A549 treated with GW870086 at 1 μM for 4 hours (cell line): ENCODE data around the gene C19orf67. TPM values are rescaled to one million over a fixed set of nuclear protein-coding genes. Genes with fewer than 3 reads are reported as not detected.

Experiments used
- total RNA-seq: library from RNA; stranded (reverse); fragments of 200-300 nt; extraction: Qiagen RNA extraction; gene quantifications from 5 replicates; pipeline ENCODE4 v1.2.3, GENCODE V29; 2022; ENCODE audit warnings: low read depth

Gene C19orf67
- total RNA-seq, result not detected in 5 replicates

DNA sequence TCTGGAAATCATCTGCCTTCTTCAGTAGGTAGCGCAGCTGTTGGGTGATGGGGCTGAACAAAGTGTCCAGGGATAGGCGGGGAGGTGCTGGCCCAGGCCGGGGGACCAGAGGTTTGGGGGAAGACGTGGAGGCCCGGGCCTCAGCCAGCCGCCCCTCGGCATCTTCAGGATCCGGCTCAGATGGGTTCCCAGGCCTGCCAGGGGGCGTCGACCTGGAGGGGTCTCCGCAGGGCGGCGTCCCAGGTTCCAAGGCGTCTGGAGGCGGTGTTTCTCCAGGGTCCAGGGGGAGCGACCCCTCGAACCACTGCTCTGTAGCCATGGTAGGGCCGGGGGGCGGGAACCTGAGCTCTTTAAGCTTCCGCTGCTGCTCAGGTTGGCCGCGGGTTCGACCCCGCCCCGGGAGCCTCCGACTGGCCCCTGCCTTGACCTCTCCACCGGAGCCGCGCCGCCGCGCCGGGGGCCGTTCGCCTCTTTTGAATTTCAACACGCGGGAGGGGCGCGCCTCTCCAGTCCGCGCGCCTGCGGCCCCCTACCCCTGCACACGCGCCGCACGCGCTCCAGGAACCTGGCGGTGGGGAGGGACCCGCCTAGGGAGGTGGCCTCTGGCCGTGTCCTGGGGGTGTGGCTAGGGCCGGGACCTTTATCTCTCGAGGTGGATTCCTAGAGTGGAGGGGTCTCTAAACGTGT is at the start of gene C19orf67:
TSS of gene C19orf67 (minus strand) at position 475 of the 687 bp plus-strand sequence. CDS start at position 319, 156 bp downstream.

DNA sequence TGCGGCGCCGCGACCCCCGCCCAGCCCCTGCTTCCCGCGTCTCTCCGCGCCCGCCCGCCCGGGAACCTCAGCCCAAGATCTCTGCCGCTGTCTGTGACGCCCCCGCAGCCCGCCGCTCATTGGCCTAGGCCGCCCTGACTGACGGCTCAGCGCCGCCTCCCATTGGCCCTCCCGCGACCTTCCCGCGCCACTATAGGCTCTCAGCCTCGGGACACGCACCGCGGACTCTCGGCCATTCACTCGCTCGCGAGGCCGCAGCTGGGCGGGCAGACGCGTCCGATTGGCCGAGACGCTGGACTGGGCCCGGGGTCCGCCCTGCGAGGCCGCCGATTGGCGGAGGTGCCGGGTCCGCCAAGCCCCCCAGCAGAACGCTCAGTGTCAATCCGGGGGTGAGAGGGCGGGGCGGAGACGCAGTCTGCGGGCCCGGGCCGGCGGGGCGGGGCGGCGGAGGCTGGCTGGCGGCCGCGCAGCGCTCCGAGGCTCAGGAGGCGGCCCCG is 32.1 kb upstream of the C19orf67 start, which contains the start of gene PRKACA:
TSS of gene PRKACA (minus strand) at position 95 of the 497 bp plus-strand sequence. CDS start 215 bp downstream, outside the sequence.

DNA sequence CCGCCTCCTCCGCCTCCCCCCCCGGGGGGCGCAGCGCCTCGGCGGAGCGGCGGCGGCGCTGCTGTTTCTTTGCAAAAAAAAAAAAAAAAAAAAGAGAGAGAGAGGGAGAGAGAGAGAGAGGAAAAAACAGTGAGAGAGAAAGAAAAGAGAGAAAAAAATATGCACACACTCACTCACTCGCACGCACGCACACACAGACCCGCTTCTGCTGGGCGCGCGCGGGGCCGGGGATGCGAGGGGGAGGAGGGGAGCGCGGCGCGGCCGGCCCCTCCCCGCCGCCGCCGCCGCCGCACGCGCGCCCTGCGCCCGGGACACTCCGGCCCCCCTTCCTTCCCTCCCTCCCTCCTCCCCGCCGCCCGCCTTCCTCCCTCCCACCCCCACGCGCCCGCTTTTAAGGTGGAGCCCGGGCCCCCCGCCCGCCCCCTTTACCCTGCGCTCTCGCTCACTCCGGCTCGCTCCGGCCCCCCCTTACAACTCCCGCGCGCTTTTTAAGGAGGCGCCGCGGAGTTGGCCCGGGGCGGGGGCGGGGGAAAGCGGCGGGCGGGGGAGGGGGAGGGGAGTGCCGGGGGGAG is 5.0 kb upstream of the C19orf67 start, which contains the start of gene SAMD1:
TSS of gene SAMD1 (minus strand) at position 243 of the 572 bp plus-strand sequence.

DNA sequence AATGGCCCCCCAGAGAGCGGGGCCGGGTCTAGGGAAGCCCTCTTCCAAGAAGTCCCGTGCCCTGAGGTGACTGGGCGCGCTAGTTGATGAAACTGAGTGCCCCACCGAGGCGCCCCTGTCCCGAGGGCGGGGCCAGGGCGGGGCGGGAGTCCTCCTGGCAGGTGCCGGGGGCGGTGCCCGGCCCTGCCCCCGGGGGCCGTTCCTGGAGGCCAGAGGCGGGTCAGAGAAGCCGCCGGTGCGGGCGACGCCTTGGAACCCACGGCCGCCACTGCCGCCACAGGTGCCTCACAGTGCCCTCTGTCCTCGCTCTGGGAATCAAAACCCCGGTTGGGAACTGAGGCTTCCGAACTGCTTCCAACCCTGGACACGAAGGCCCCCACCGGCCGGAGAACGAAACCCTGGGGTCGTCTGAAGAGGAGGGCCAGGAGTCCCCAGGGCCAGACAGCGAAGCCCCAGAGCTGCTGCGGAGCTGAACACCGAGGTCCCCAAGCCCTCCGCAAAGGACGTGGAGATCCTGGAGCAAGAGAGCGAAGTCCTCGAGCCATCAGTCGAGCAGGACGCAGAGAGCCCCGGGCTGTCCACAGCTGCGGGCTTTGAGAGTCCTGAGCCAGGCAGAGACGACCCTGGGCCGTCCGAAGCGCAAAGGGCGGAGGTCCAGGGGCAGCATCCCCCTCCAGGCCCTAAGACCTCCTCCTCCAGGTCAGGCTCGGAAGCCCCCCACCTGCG is 12.9 kb downstream of the C19orf67 start, which contains the start of gene MISP3:
TSS of gene MISP3 (plus strand) at position 252 of the 726 bp plus-strand sequence. CDS start 524 bp downstream, outside the sequence.

DNA sequence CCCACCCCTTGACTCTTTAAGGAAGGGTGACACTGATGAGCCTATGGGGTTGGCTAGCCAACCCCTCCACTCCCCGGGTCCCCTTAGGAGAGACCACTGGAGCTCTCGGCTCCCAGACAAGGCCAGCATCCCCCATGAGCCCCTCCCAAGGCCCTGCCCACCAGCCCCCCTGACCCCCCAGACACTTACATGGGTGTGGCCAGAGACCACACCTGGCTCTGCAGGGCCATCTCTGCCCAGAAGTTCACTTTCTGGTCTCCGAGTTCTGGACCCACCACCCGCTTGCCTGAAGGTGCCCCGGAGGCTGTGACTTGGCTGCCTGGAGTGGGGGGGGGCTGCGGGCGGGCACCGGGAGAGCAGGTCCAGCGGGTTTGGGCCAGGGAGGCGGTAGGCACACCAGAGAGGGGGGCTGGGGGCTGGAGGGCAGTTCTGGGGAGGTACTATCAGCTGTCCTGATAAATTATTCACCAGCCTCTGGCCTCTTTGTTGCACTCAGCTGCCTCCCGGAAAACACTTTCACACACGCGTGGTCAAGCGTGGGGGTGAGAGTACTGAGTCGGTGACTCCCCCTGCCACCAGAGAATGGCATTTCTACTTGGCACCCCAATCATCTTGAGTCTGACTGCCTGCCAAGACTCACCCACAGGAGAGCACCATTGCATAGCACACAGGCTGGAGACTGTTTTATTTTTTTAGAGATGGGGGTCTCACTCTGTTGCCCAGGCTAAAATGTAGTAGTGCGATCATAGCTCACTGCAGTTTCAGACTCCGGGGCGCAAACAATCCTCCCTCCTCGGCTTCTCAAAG is 23.6 kb downstream of the C19orf67 start, which contains the start of gene PALM3:
TSS of gene PALM3 (minus strand) at position 326 of the 807 bp plus-strand sequence. CDS start at position 230, 96 bp downstream.

DNA sequence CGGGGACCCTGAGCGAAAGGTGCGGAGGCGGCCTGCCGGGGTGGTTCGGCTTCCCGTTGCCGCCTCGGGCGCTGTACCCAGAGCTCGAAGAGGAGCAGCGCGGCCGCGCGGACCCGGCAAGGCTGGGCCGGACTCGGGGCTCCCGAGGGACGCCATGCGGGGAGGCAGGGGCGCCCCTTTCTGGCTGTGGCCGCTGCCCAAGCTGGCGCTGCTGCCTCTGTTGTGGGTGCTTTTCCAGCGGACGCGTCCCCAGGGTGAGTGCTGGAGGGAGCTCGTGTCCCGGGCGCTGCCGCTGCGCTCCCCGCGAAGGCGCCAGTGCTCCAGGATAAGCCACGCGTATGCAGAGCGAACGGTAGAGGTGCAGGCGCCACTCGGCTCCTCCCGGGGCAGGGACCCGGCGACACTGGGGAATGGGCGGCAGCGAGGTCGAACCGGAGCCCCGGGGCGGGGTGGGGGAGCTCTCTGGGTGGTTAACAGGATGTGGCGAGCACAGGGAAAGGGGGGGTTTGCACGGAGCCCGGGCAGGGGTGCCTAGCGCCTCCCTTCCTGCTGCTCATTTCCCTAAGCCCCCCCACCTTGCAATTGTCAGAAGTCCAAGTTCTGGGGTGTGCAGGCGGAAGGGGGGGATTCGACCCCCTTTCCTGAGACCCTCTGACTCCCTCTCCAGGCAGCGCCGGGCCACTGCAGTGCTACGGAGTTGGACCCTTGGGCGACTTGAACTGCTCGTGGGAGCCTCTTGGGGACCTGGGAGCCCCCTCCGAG is 53.7 kb downstream of the C19orf67 start, which contains the start of gene IL27RA:
TSS of gene IL27RA (plus strand) at position 44 of the 762 bp plus-strand sequence. CDS start at position 155, 111 bp downstream.

Other genes with a start within 250 kb of the C19orf67 start
- gene NANOS3, start 208.6 kb downstream of the C19orf67 start, total RNA-seq, result 2.0 to 3.6 TPM (median 3.1 TPM) in 5 replicates
- 0.17 to 1.0 TPM (median 0.32 TPM) in 4 of 5 replicates, not detected in the other for gene BRME1, start 179.7 kb downstream of the C19orf67 start, total RNA-seq
- 7.9 to 10.0 TPM (median 9.3 TPM) in 5 replicates for gene CC2D1A, start 179.6 kb downstream of the C19orf67 start, total RNA-seq
- 0.71 to 1.5 TPM (median 1.4 TPM) in 5 replicates for gene PODNL1, start 147.4 kb downstream of the C19orf67 start, total RNA-seq
- gene DCAF15, start 133.3 kb downstream of the C19orf67 start, total RNA-seq, result 15.8 to 21.1 TPM (median 20.0 TPM) in 5 replicates
- gene RFX1, start 79.5 kb downstream of the C19orf67 start, total RNA-seq, result 4.2 to 6.1 TPM (median 5.1 TPM) in 5 replicates
- not detected in 5 replicates for gene RLN3, start 57.6 kb downstream of the C19orf67 start, total RNA-seq
- gene IL27RA, start 54.0 kb downstream of the C19orf67 start, total RNA-seq, result 8.3 to 10.3 TPM (median 9.6 TPM) in 5 replicates
- 1.7 to 3.1 TPM (median 1.8 TPM) in 5 replicates for gene PALM3, start 23.7 kb downstream of the C19orf67 start, total RNA-seq
- gene MISP3, start 13.0 kb downstream of the C19orf67 start, total RNA-seq, result 2.3 to 4.2 TPM (median 3.9 TPM) in 5 replicates
- gene SAMD1, start 5.0 kb upstream of the C19orf67 start, total RNA-seq, result 28.6 to 41.4 TPM (median 36.4 TPM) in 5 replicates
- gene PRKACA, start 32.0 kb upstream of the C19orf67 start, total RNA-seq, result 28.1 to 36.6 TPM (median 32.7 TPM) in 5 replicates
- 29.1 to 32.6 TPM (median 30.7 TPM) in 5 replicates for gene ASF1B, start 50.8 kb upstream of the C19orf67 start, total RNA-seq
- 3.4 to 6.2 TPM (median 4.8 TPM) in 5 replicates for gene ADGRL1, start 120.4 kb upstream of the C19orf67 start, total RNA-seq